Liver (tissue), 9 donors: ENCODE data around the gene BLM. TPM values are rescaled to one million over a fixed set of nuclear protein-coding genes. Genes with fewer than 3 reads are reported as not detected.

Experiments
- DNase-seq: peaks from one replicate; pipeline ENCODE4 v3.0.0-alpha.2; 2017; ENCODE audit warnings: low spot score
- H3K27ac ChIP-seq, 2 donors: one replicate each; pipeline ENCODE4 v1.7.0; 2013; ENCODE audit warnings: inconsistent platforms in 2 of 2, low read length in 2 of 2, control low read depth in 1 of 2, low read depth in 1 of 2, mild to moderate bottlenecking in 1 of 2
- H3K27me3 ChIP-seq, 4 donors: one replicate each; pipeline versions ENCODE4 v1.6.1 to v1.7.0; 2013; ENCODE audit warnings: low read length in 3 of 4, inconsistent platforms in 1 of 4, mild to moderate bottlenecking in 1 of 4, moderate library complexity in 1 of 4; ENCODE audit not compliant: control insufficient read depth in 4 of 4, insufficient read depth in 4 of 4
- H3K36me3 ChIP-seq, 4 donors: one replicate each; pipeline versions ENCODE4 v1.6.1 to v1.7.0; 2013; ENCODE audit warnings: low read length in 3 of 4, mild to moderate bottlenecking in 3 of 4, low read depth in 1 of 4, moderate library complexity in 1 of 4; ENCODE audit not compliant: control insufficient read depth in 4 of 4, insufficient read depth in 3 of 4
- H3K4me1 ChIP-seq, 4 donors: one replicate each; pipeline versions ENCODE4 v1.6.1 to v1.7.0; 2013; ENCODE audit warnings: low read length in 3 of 4, mild to moderate bottlenecking in 3 of 4, moderate library complexity in 1 of 4; ENCODE audit not compliant: control insufficient read depth in 4 of 4, insufficient read depth in 4 of 4
- H3K4me3 ChIP-seq, 3 donors: one replicate each; pipeline versions ENCODE4 v1.6.1 to v1.7.0; 2013; ENCODE audit warnings: low read length in 3 of 3, control low read depth in 1 of 3, low read depth in 1 of 3, mild to moderate bottlenecking in 1 of 3
- H3K9ac ChIP-seq, 2 donors: one replicate each; pipeline ENCODE4 v1.7.0; 2013; ENCODE audit warnings: low read length in 2 of 2, mild to moderate bottlenecking in 2 of 2, moderate library complexity in 2 of 2, control low read depth in 1 of 2, low read depth in 1 of 2
- H3K9me3 ChIP-seq, 4 donors: one replicate each; pipeline versions ENCODE4 v1.6.1 to v1.7.0; 2013; ENCODE audit warnings: low read length in 3 of 4; ENCODE audit not compliant: control insufficient read depth in 4 of 4
- CTCF ChIP-seq: fragments of 150-350 bp; IDR thresholded peaks from 2 replicates; pipeline ENCODE4 v1.5.1; 2017; ENCODE audit warnings: improper control_type of control experiment, low read depth, low read length; ENCODE audit not compliant: missing input control
- EGR1 ChIP-seq, 2 donors: IDR thresholded peaks; 2 replicates each; pipeline ENCODE4 v1.6.1; 2016 to 2018; ENCODE audit warnings: antibody characterized with exemption in 2 of 2, low read depth in 2 of 2
- FOXA1 ChIP-seq: IDR thresholded peaks from 2 replicates; pipeline ENCODE4 v1.6.1; 2016; ENCODE audit warnings: antibody characterized with exemption
- FOXA2 ChIP-seq: IDR thresholded peaks from 2 replicates; pipeline ENCODE4 v1.6.1; 2016; ENCODE audit warnings: antibody characterized with exemption
- HNF4A ChIP-seq, 2 donors: conservative IDR thresholded peaks; 2 replicates each; pipeline ENCODE4 v1.6.1; 2016; ENCODE audit warnings: antibody characterized with exemption in 2 of 2, mild to moderate bottlenecking in 2 of 2
- HNF4G ChIP-seq: IDR thresholded peaks from 2 replicates; pipeline ENCODE4 v1.6.1; 2016; ENCODE audit warnings: antibody characterized with exemption
- JUND ChIP-seq, 2 donors: IDR thresholded peaks; 2 replicates each; pipeline ENCODE4 v1.6.1; 2016; ENCODE audit warnings: antibody characterized with exemption in 2 of 2
- NR2F2 ChIP-seq: IDR thresholded peaks from 2 replicates; pipeline ENCODE4 v1.6.1; 2016; ENCODE audit warnings: antibody characterized with exemption
- RAD21 ChIP-seq, 2 donors: IDR thresholded peaks; 2 replicates each; pipeline ENCODE4 v1.6.1; 2016; ENCODE audit warnings: antibody characterized with exemption in 2 of 2, mild to moderate bottlenecking in 2 of 2
- REST ChIP-seq: IDR thresholded peaks from 2 replicates; pipeline ENCODE4 v1.6.1; 2016; ENCODE audit warnings: antibody characterized with exemption, mild to moderate bottlenecking
- RXRA ChIP-seq, 2 donors: IDR thresholded peaks; 2 replicates each; pipeline ENCODE4 v1.6.1; 2017 to 2018; ENCODE audit warnings: antibody characterized with exemption in 2 of 2, mild to moderate bottlenecking in 1 of 2
- SP1 ChIP-seq: IDR thresholded peaks from 2 replicates; pipeline ENCODE4 v1.6.1; 2018; ENCODE audit warnings: antibody characterized with exemption, mild to moderate bottlenecking
- TAF1 ChIP-seq: conservative IDR thresholded peaks from 2 replicates; pipeline ENCODE4 v1.6.1; 2016; ENCODE audit warnings: antibody characterized with exemption, mild to moderate bottlenecking
- YY1 ChIP-seq: IDR thresholded peaks from 2 replicates; pipeline ENCODE4 v1.6.1; 2016; ENCODE audit warnings: antibody characterized with exemption, mild to moderate bottlenecking
- ZBTB33 ChIP-seq: IDR thresholded peaks from 2 replicates; pipeline ENCODE4 v1.6.1; 2016; ENCODE audit warnings: antibody characterized with exemption
- WGBS: extraction: QIAGEN DNeasy Blood & Tissue Kit; methylation state at CpG from one replicate; pipeline ENCODE4 v1.1.7; 2013; 5-methylcytosine and 5-hydroxymethylcytosine counted together
- polyA plus RNA-seq, 2 donors: library from polyadenylated mRNA; stranded (reverse) in 1 of 2; unstranded in 1 of 2; fragments of 200-250 nt in 1 of 2; fragments of >200 nt in 1 of 2; fragmentation: Nextera tagmentation in 1 of 2; extraction: Ambion mirVana in 1 of 2; gene quantifications; one replicate each; pipeline versions ENCODE4 v1.2.1 to v1.2.3, GENCODE V29; 2013 to 2015
- total RNA-seq, 2 donors: library from RNA; depleted of rRNA; stranded (reverse); fragments of >200 nt; gene quantifications; one replicate each; pipeline ENCODE4 v1.2.3, GENCODE V29; 2014
- TF ChIP-seq, protein P1 (sequence below): IDR thresholded peaks from 2 replicates; pipeline ENCODE4 v1.6.1; 2016; ENCODE audit warnings: antibody characterized with exemption
- donor health status: healthy.
- donor health status: healthy.
- donor health status: healthy.
- donor health status: healthy.
- donor health status: healthy.

BLM gene
- total and polyA plus RNA-seq, 4 donors: 0.33 to 15.1 (median 0.41) TPM

- Histone ChIP-seq H3K27ac (no peak overlapping the region), H3K4me3 (no peak overlapping the region), H3K9me3 (no peaks in the 10 kb centered on the region), H3K9ac (no peak overlapping the region), H3K4me1 (no peaks in the 10 kb centered on the region), H3K36me3 (no peaks in the 10 kb centered on the region), H3K27me3 (no peaks in the 10 kb centered on the region)
- WGBS: 95% methylated on average over 3 of the region's 3 CpGs
- TF ChIP-seq RAD21 (IDR thresholded peaks at IDR 0.05) (no peak), NR2F2 (no peak), YY1 (no peak), ZBTB33 (no peak), HNF4A (conservative IDR thresholded peaks at IDR 0.05) (no peak), TAF1 (no peak), CTCF (no peak), SP1 (no peak), FOXA1 (no peak), RXRA (IDR thresholded peaks at IDR 0.05) (no peak), REST (no peak)
- no peak for DNase-seq
These were observed 63.8 kb downstream of the BLM start for GRCh38 chr15:90780916-90781315.

DNA sequence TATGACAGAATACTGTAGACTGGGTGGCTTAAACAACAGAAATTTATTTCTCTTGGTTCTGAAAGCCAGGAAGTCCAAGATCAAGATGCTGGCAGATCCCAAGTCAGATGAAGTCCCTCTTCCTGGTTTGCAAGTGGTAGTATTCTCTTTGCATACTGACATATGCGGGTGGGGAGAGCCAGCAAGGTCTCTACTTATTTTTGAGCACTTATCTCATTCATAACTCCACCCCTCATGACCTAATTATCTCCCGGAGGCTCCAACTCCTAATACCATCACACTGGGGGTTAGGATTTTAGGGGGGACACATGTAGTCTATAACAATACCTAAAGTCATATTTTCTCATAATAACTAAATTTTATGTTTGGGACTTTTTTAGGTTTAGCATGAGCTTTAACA is 65.3 kb downstream of the BLM start:
- Histone ChIP-seq H3K4me3 (no peak overlapping the region), H3K27ac (no peak overlapping the region), H3K9me3 (no peaks in the 10 kb centered on the region), H3K9ac (no peak overlapping the region), H3K27me3 (no peaks in the 10 kb centered on the region), H3K4me1 (no peaks in the 10 kb centered on the region), H3K36me3 (no peaks in the 10 kb centered on the region)
- WGBS: 91% methylated on average over 2 of the region's 2 CpGs
- no peak for DNase-seq
- no peak for TF ChIP-seq YY1
- no peak for TF ChIP-seq RAD21 (IDR thresholded peaks at IDR 0.05)
- no peak for TF ChIP-seq CTCF
- TF ChIP-seq, protein P1, sequence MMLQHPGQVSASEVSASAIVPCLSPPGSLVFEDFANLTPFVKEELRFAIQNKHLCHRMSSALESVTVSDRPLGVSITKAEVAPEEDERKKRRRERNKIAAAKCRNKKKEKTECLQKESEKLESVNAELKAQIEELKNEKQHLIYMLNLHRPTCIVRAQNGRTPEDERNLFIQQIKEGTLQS: no peak
- no peak for TF ChIP-seq SP1
- TF ChIP-seq FOXA2: no peak
- no peak for TF ChIP-seq HNF4A (conservative IDR thresholded peaks at IDR 0.05)
- TF ChIP-seq EGR1 (IDR thresholded peaks at IDR 0.05; ENCODE audit: low read depth in 2 of 2): no peak
- no peak for TF ChIP-seq ZBTB33
- TF ChIP-seq RXRA (IDR thresholded peaks at IDR 0.05): no peak
- TF ChIP-seq HNF4G: no peak
- no peak for TF ChIP-seq JUND (IDR thresholded peaks at IDR 0.05)
- no peak for TF ChIP-seq FOXA1
- no peak for TF ChIP-seq REST
